K562 (cell line): ENCODE data around the gene SHROOM3. TPM values are rescaled to one million over a fixed set of nuclear protein-coding genes. Genes with fewer than 3 reads are reported as not detected.

Source experiments
- C11orf30 ChIP-seq: fragments of 450-650 bp; IDR thresholded peaks from 2 replicates; pipeline ENCODE4 v1.6.1; 2016; ENCODE audit warnings: low read depth, mild to moderate bottlenecking
- DMBX1 ChIP-seq: fragments of 250-450 bp; sonication (Bioruptor Pico); IDR thresholded peaks from 2 replicates; pipeline ENCODE4 v1.8.0; 2022; ENCODE audit warnings: inconsistent platforms, mild to moderate bottlenecking, moderate library complexity, borderline replicate concordance
- E2F3 ChIP-seq: fragments of 250-450 bp; sonication (Bioruptor Pico); IDR thresholded peaks from 2 replicates; pipeline ENCODE4 v1.4.0; 2020; ENCODE audit warnings: mild to moderate bottlenecking
- ELK3 ChIP-seq: fragments of 450-650 bp; formaldehyde crosslinking; IDR thresholded peaks from 2 replicates; pipeline ENCODE4 v1.4.0; 2020; ENCODE audit warnings: mild to moderate bottlenecking
- MBD2 ChIP-seq: sonication (generic); IDR thresholded peaks from 2 replicates; pipeline ENCODE4 v1.6.1; 2016; ENCODE audit warnings: low read depth, borderline replicate concordance
- NEUROD1 ChIP-seq: fragments of 150-350 bp; IDR thresholded peaks from 2 replicates; pipeline ENCODE4 v1.6.1; 2014; ENCODE audit warnings: borderline replicate concordance, low read length, low read depth; ENCODE audit not compliant: partially characterized antibody
- NRF1 ChIP-seq, 2 experiments: fragments of 450-650 bp; IDR thresholded peaks in 1 of 2; conservative IDR thresholded peaks in 1 of 2; 2 replicates each; pipeline ENCODE4 v1.6.1; 2014; ENCODE audit warnings: mild to moderate bottlenecking in 2 of 2
- PTBP1 ChIP-seq: fragments of 200-400 bp; formaldehyde crosslinking; IDR thresholded peaks from 2 replicates; pipeline ENCODE4 v1.6.1; 2017; ENCODE audit warnings: low read depth, low read length
- RFX5 ChIP-seq: IDR thresholded peaks from 2 replicates; pipeline ENCODE4 v1.6.1; 2011; ENCODE audit warnings: low read depth, mild to moderate bottlenecking, improper control_type of control experiment, low read length
- SIRT6 ChIP-seq: IDR thresholded peaks from one replicate; pipeline ENCODE4 v1.6.1; 2012; ENCODE audit warnings: low read depth, mild to moderate bottlenecking, control low read depth, inconsistent platforms, low read length, moderate library complexity
- TARDBP ChIP-seq: fragments of 450-650 bp; IDR thresholded peaks from 2 replicates; pipeline ENCODE4 v1.6.1; 2016
- TCF7L2 ChIP-seq: fragments of 150-350 bp; IDR thresholded peaks from 2 replicates; pipeline ENCODE4 v1.6.1; 2016; ENCODE audit warnings: low read depth, mild to moderate bottlenecking, low read length, moderate library complexity
- THRA ChIP-seq: fragments of 450-650 bp; IDR thresholded peaks from 2 replicates; pipeline ENCODE4 v1.6.1; 2017; ENCODE audit warnings: mild to moderate bottlenecking, moderate library complexity
- ZNF217 ChIP-seq: sonication (generic); formaldehyde crosslinking; IDR thresholded peaks from 2 replicates; pipeline ENCODE4 v1.8.0; 2022; ENCODE audit warnings: mild to moderate bottlenecking, missing genetic modification reagents
- ZNF23 ChIP-seq: fragments of 250-450 bp; sonication (Bioruptor Pico); IDR thresholded peaks from 2 replicates; pipeline ENCODE4 v1.4.0; 2020; ENCODE audit warnings: mild to moderate bottlenecking
- ZNF384 ChIP-seq: IDR thresholded peaks from 2 replicates; pipeline ENCODE4 v1.6.1; 2012; ENCODE audit warnings: low read depth, low read length, improper control_type of control experiment
- ZNF518B ChIP-seq: fragments of 250-450 bp; sonication (Bioruptor Pico); IDR thresholded peaks from 2 replicates; pipeline ENCODE4 v1.5.0; 2021; ENCODE audit warnings: mild to moderate bottlenecking, moderate library complexity
- polyA plus RNA-seq, 8 experiments: library from polyadenylated mRNA; depleted of rRNA in 4 of 8; stranded (reverse) in 5 of 8; unstranded in 3 of 8; fragments of >200 nt; fragmentation: Nextera tagmentation in 2 of 8; fragmentation: Illumina TruSeq in 1 of 8; extraction: Ambion mirVana in 2 of 8; extraction: Trizol in 1 of 8; gene quantifications; 2 replicates each; pipeline versions ENCODE4 v1.2.1 to v1.2.3, GENCODE V29; 2011 to 2014; ENCODE audit warnings: inconsistent platforms in 1 of 8, missing spikeins in 1 of 8
- total RNA-seq, 7 experiments: library from RNA; depleted of rRNA in 6 of 7; stranded (reverse); fragments of >200 nt in 6 of 7; fragmentation: Illumina TruSeq in 2 of 7; extraction: Trizol in 2 of 7; gene quantifications; 2 replicates each; pipeline versions ENCODE4 v1.2.1 to v1.2.3, GENCODE V29; 2011 to 2021; ENCODE audit warnings: low replicate concordance in 1 of 7
- TF ChIP-seq, protein P1 (sequence below): sonication (generic); formaldehyde crosslinking; IDR thresholded peaks from 2 replicates; pipeline ENCODE4 v1.8.0; 2023; ENCODE audit warnings: mild to moderate bottlenecking, missing genetic modification reagents
- TF ChIP-seq, protein P2 (sequence below): fragments of 450-650 bp; IDR thresholded peaks from one replicate; pipeline ENCODE4 v1.6.1; 2018; ENCODE audit warnings: mild to moderate bottlenecking, moderate library complexity; ENCODE audit not compliant: partially characterized antibody

SHROOM3 gene
- total and polyA plus RNA-seq, 9 of the 15 experiments (the other 6 are each of a cell fraction or from before 2014, with no cell fraction given) = 0.01 to 0.07 TPM; not detected in 7

DNA sequence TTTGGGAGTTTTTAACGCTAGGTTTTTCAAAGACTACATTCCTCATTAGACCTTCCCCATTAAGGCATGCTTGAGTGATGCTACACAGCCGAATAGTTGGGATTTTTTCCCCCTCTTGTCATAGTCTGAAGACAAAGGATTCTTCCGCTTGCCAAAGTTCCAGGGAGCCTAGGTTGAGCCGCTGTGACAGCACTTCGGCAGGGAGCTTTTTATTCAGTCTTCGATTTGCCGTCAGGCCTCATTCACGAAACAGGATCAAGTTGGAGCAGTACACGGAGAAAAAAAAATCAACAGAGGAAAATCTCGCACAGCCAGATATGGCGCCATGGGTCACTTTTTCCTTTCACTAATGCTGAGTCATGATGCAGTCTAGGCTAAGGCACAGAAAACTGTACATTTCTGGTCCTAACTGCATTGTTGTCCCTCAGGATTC, 24.3 kb downstream of the SHROOM3 start (continued):
- TF ChIP-seq MBD2 = no peak
- no peak for TF ChIP-seq TARDBP
- TF ChIP-seq THRA = no peak
- TF ChIP-seq ZNF23 = no peak
- no peak for TF ChIP-seq TCF7L2
- no peak for TF ChIP-seq SIRT6
- 0 out of 2 replicates have a peak, but pooled peaks have one; percentile 26 for TF ChIP-seq ZNF384
- no peak for TF ChIP-seq PTBP1
- TF ChIP-seq RFX5 = no peak
- no peak for TF ChIP-seq E2F3 (CRISPR knock-in tag)
- no peak for TF ChIP-seq ELK3 (CRISPR knock-in tag)
- no peak for TF ChIP-seq ZNF518B (CRISPR knock-in tag)
- TF ChIP-seq, protein P1, sequence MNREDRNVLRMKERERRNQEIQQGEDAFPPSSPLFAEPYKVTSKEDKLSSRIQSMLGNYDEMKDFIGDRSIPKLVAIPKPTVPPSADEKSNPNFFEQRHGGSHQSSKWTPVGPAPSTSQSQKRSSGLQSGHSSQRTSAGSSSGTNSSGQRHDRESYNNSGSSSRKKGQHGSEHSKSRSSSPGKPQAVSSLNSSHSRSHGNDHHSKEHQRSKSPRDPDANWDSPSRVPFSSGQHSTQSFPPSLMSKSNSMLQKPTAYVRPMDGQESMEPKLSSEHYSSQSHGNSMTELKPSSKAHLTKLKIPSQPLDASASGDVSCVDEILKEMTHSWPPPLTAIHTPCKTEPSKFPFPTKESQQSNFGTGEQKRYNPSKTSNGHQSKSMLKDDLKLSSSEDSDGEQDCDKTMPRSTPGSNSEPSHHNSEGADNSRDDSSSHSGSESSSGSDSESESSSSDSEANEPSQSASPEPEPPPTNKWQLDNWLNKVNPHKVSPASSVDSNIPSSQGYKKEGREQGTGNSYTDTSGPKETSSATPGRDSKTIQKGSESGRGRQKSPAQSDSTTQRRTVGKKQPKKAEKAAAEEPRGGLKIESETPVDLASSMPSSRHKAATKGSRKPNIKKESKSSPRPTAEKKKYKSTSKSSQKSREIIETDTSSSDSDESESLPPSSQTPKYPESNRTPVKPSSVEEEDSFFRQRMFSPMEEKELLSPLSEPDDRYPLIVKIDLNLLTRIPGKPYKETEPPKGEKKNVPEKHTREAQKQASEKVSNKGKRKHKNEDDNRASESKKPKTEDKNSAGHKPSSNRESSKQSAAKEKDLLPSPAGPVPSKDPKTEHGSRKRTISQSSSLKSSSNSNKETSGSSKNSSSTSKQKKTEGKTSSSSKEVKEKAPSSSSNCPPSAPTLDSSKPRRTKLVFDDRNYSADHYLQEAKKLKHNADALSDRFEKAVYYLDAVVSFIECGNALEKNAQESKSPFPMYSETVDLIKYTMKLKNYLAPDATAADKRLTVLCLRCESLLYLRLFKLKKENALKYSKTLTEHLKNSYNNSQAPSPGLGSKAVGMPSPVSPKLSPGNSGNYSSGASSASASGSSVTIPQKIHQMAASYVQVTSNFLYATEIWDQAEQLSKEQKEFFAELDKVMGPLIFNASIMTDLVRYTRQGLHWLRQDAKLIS (CRISPR knock-in tag) = no peak
- TF ChIP-seq, protein P2, sequence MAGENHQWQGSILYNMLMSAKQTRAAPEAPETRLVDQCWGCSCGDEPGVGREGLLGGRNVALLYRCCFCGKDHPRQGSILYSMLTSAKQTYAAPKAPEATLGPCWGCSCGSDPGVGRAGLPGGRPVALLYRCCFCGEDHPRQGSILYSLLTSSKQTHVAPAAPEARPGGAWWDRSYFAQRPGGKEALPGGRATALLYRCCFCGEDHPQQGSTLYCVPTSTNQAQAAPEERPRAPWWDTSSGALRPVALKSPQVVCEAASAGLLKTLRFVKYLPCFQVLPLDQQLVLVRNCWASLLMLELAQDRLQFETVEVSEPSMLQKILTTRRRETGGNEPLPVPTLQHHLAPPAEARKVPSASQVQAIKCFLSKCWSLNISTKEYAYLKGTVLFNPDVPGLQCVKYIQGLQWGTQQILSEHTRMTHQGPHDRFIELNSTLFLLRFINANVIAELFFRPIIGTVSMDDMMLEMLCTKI = no peak
- no peak for TF ChIP-seq DMBX1 (CRISPR knock-in tag)
- no peak for TF ChIP-seq NEUROD1
- peak; percentile 94 for TF ChIP-seq C11orf30
- TF ChIP-seq NRF1 (conservative IDR thresholded peaks at IDR 0.05 in 1 of 2, IDR thresholded peaks at IDR 0.05 in 1 of 2) = no peak
- TF ChIP-seq ZNF217 (CRISPR knock-in tag) = no peak
